ENCODE data around the gene RENBP. TPM values are rescaled to one million over a fixed set of nuclear protein-coding genes. Genes with fewer than 3 reads are reported as not detected.

The RENBP gene
- total RNA-seq, 1 donor from 2014 or later, result 13.4 TPM

- Mint-ChIP-seq H3K27ac (ENCODE audit: unreplicated experiment) (no peak overlapping the region), H3K27me3 (ENCODE audit: low read depth) (no peaks in the 10 kb centered on the region), H3K4me3 (ENCODE audit: unreplicated experiment) (no peak overlapping the region), H3K36me3 (ENCODE audit: low read depth) (no peaks in the 10 kb centered on the region), H3K9me3 (ENCODE audit: low read depth) (no peaks in the 10 kb centered on the region), H3K4me1 (ENCODE audit: low read depth) (peaks cover 3% of the 10 kb centered on the region)
- DNase-seq (ENCODE audit: low spot score), result no peak
- no peak for TF ChIP-seq CTCF (IDR thresholded peaks at IDR 0.05)
Measured at GRCh38 chrX:153920546-153920945, 23.9 kb downstream of the RENBP start.

GRCh38 chrX:153919281-153919680, 25.2 kb downstream of the RENBP start:
- no peak for TF ChIP-seq CTCF (IDR thresholded peaks at IDR 0.05)
- no peaks in the 10 kb centered on the region for H3K9me3 Mint-ChIP-seq (ENCODE audit: low read depth)
- peaks cover 2% of the 10 kb centered on the region for H3K4me1 Mint-ChIP-seq (ENCODE audit: low read depth)
- DNase-seq (ENCODE audit: low spot score), result no peak
- no peaks in the 10 kb centered on the region for H3K27me3 Mint-ChIP-seq (ENCODE audit: low read depth)
- H3K36me3 Mint-ChIP-seq (ENCODE audit: low read depth), result no peaks in the 10 kb centered on the region
- no peak overlapping the region for H3K4me3 Mint-ChIP-seq (ENCODE audit: unreplicated experiment)
- no peak overlapping the region for H3K27ac Mint-ChIP-seq (ENCODE audit: unreplicated experiment)

- Mint-ChIP-seq H3K9me3 (ENCODE audit: low read depth) (no peaks in the 10 kb centered on the region), H3K4me3 (ENCODE audit: unreplicated experiment) (no peak overlapping the region), H3K36me3 (ENCODE audit: low read depth) (no peaks in the 10 kb centered on the region), H3K4me1 (ENCODE audit: low read depth) (no peaks in the 10 kb centered on the region), H3K27me3 (ENCODE audit: low read depth) (no peaks in the 10 kb centered on the region), H3K27ac (ENCODE audit: unreplicated experiment) (no peak overlapping the region)
- DNase-seq (ENCODE audit: low spot score), result no peak
- TF ChIP-seq CTCF (IDR thresholded peaks at IDR 0.05), result no peak
Measured at GRCh38 chrX:153917869-153918268, 26.6 kb downstream of the RENBP start.

- TF ChIP-seq CTCF (IDR thresholded peaks at IDR 0.05), result no peak
- Mint-ChIP-seq H3K4me1 (ENCODE audit: low read depth) (no peaks in the 10 kb centered on the region), H3K36me3 (ENCODE audit: low read depth) (no peaks in the 10 kb centered on the region), H3K27ac (ENCODE audit: unreplicated experiment) (no peak overlapping the region), H3K4me3 (ENCODE audit: unreplicated experiment) (no peak overlapping the region), H3K27me3 (ENCODE audit: low read depth) (no peaks in the 10 kb centered on the region), H3K9me3 (ENCODE audit: low read depth) (no peaks in the 10 kb centered on the region)
- no peak for DNase-seq (ENCODE audit: low spot score)
Measured at GRCh38 chrX:153913701-153914100, 30.7 kb downstream of the RENBP start.

GRCh38 chrX:153913211-153913610, 31.2 kb downstream of the RENBP start:
- Mint-ChIP-seq H3K27ac (ENCODE audit: unreplicated experiment) (no peak overlapping the region), H3K4me3 (ENCODE audit: unreplicated experiment) (no peak overlapping the region), H3K27me3 (ENCODE audit: low read depth) (no peaks in the 10 kb centered on the region), H3K9me3 (ENCODE audit: low read depth) (no peaks in the 10 kb centered on the region), H3K4me1 (ENCODE audit: low read depth) (no peaks in the 10 kb centered on the region), H3K36me3 (ENCODE audit: low read depth) (no peaks in the 10 kb centered on the region)
- no peak for DNase-seq (ENCODE audit: low spot score)
- no peak for TF ChIP-seq CTCF (IDR thresholded peaks at IDR 0.05)

Data from chondrocyte (in vitro differentiated cells).